ENCODE data around the gene NCBP3. TPM values are rescaled to one million over a fixed set of nuclear protein-coding genes. Genes with fewer than 3 reads are reported as not detected.

Gene NCBP3
- total RNA-seq, 1 donor from 2014 or later = 8.2 TPM

GRCh38 chr17:3782751-3783150, 63.3 kb downstream of the NCBP3 start:
- Histone ChIP-seq H3K27me3 (ENCODE audit: control insufficient read depth, insufficient read depth, low read length) (no peaks in the 10 kb centered on the region), H3K36me3 (ENCODE audit: control insufficient read depth, insufficient read depth, low read length) (no peaks in the 10 kb centered on the region), H3K4me3 (ENCODE audit: low read depth, low read length) (no peak overlapping the region)
- no peak for TF ChIP-seq CTCF (IDR thresholded peaks at IDR 0.05; ENCODE audit: insufficient read depth, low read length, severe bottlenecking)
- no peak for DNase-seq (ENCODE audit: low read depth)
- FAIRE-seq = no peak

- DNase-seq (ENCODE audit: low read depth) (no peak), FAIRE-seq (no peak)
- Histone ChIP-seq H3K27me3 (ENCODE audit: control insufficient read depth, insufficient read depth, low read length) (no peaks in the 10 kb centered on the region), H3K4me3 (ENCODE audit: low read depth, low read length) (no peak overlapping the region), H3K36me3 (ENCODE audit: control insufficient read depth, insufficient read depth, low read length) (no peaks in the 10 kb centered on the region)
- TF ChIP-seq CTCF (IDR thresholded peaks at IDR 0.05; ENCODE audit: insufficient read depth, low read length, severe bottlenecking) = no peak
Measured at GRCh38 chr17:3780986-3781385, 65.1 kb downstream of the NCBP3 start.

GRCh38 chr17:3777366-3778120, 68.5 kb downstream of the NCBP3 start:
- no peaks in the 10 kb centered on the region for H3K36me3 ChIP-seq (ENCODE audit: control insufficient read depth, insufficient read depth, low read length)
- FAIRE-seq (no peak), DNase-seq (ENCODE audit: low read depth) (no peak)
- TF ChIP-seq CTCF (IDR thresholded peaks at IDR 0.05; ENCODE audit: insufficient read depth, low read length, severe bottlenecking) = no peak
- no peaks in the 10 kb centered on the region for H3K27me3 ChIP-seq (ENCODE audit: control insufficient read depth, insufficient read depth, low read length)
- H3K4me3 ChIP-seq (ENCODE audit: low read depth, low read length) = no peak overlapping the region

- FAIRE-seq = no peak
- no peak for TF ChIP-seq CTCF (IDR thresholded peaks at IDR 0.05; ENCODE audit: insufficient read depth, low read length, severe bottlenecking)
- no peak for DNase-seq (ENCODE audit: low read depth)
- Histone ChIP-seq H3K4me3 (ENCODE audit: low read depth, low read length) (no peak overlapping the region), H3K36me3 (ENCODE audit: control insufficient read depth, insufficient read depth, low read length) (no peaks in the 10 kb centered on the region), H3K27me3 (ENCODE audit: control insufficient read depth, insufficient read depth, low read length) (no peaks in the 10 kb centered on the region)
Measured at GRCh38 chr17:3773966-3774365, 72.1 kb downstream of the NCBP3 start.

- Histone ChIP-seq H3K36me3 (ENCODE audit: control insufficient read depth, insufficient read depth, low read length) (no peaks in the 10 kb centered on the region), H3K4me3 (ENCODE audit: low read depth, low read length) (no peak overlapping the region), H3K27me3 (ENCODE audit: control insufficient read depth, insufficient read depth, low read length) (no peaks in the 10 kb centered on the region)
- FAIRE-seq (no peak), DNase-seq (ENCODE audit: low read depth) (peak; percentile 32)
- TF ChIP-seq CTCF (IDR thresholded peaks at IDR 0.05; ENCODE audit: insufficient read depth, low read length, severe bottlenecking) = no peak
Measured at GRCh38 chr17:3773511-3773910, 72.5 kb downstream of the NCBP3 start.

- TF ChIP-seq CTCF (IDR thresholded peaks at IDR 0.05; ENCODE audit: insufficient read depth, low read length, severe bottlenecking) = no peak
- no peak overlapping the region for H3K4me3 ChIP-seq (ENCODE audit: low read depth, low read length)
- FAIRE-seq = no peak
Measured at GRCh38 chr17:3772764-3773163, 73.3 kb downstream of the NCBP3 start.

More at GRCh38 chr17:3772764-3773163, 73.3 kb downstream of the NCBP3 start:
- no peak for DNase-seq (ENCODE audit: low read depth)
- H3K36me3 ChIP-seq (ENCODE audit: control insufficient read depth, insufficient read depth, low read length) = no peaks in the 10 kb centered on the region
- H3K27me3 ChIP-seq (ENCODE audit: control insufficient read depth, insufficient read depth, low read length) = no peaks in the 10 kb centered on the region

Measured in bronchial epithelial cell (primary cell).